CMK (cell line): ENCODE results near the gene EDN2.

Source experiments
- DNase-seq: peaks from one replicate; pipeline ENCODE4 v3.0.0-alpha.2; 2010; ENCODE audit warnings: low read depth

Gene EDN2

GRCh38 chr1:41484402-41485241 lies at the start of gene EDN2:
Gene EDN2, minus strand, starts transcription at chr1:41484683. Its CDS starts 82 bp downstream, at chr1:41484601.
- no peak for DNase-seq

- DNase-seq = no peak
These were observed 49.2 kb upstream of the EDN2 start for GRCh38 chr1:41533731-41534080.

GRCh38 chr1:41533016-41533730 lies 48.7 kb upstream of the EDN2 start:
- no peak for DNase-seq

GRCh38 chr1:41532206-41532975 lies 47.9 kb upstream of the EDN2 start:
- DNase-seq = no peak

GRCh38 chr1:41530411-41530810 lies 45.9 kb upstream of the EDN2 start:
- no peak for DNase-seq

GRCh38 chr1:41529621-41530395 lies 45.3 kb upstream of the EDN2 start:
- DNase-seq = no peak

GRCh38 chr1:41528726-41529605 lies 44.5 kb upstream of the EDN2 start:
- no peak for DNase-seq

- DNase-seq = no peak
These were observed 43.6 kb upstream of the EDN2 start for GRCh38 chr1:41528106-41528505.

- no peak for DNase-seq
These were observed 42.6 kb upstream of the EDN2 start for GRCh38 chr1:41526956-41527561.

- DNase-seq = no peak
These were observed 41.6 kb upstream of the EDN2 start for GRCh38 chr1:41525891-41526587.

- DNase-seq = no peak
These were observed 40.5 kb upstream of the EDN2 start for GRCh38 chr1:41524676-41525675.

GRCh38 chr1:41523949-41524675 lies 39.6 kb upstream of the EDN2 start:
- no peak for DNase-seq

- no peak for DNase-seq
These were observed 38.6 kb upstream of the EDN2 start for GRCh38 chr1:41523071-41523470.

- DNase-seq = no peak
These were observed 37.3 kb upstream of the EDN2 start for GRCh38 chr1:41521766-41522165.

- no peak for DNase-seq
These were observed 36.7 kb upstream of the EDN2 start for GRCh38 chr1:41520951-41521752.

- DNase-seq = no peak
These were observed 35.2 kb upstream of the EDN2 start for GRCh38 chr1:41519667-41520066.

GRCh38 chr1:41518471-41518870 lies 34.0 kb upstream of the EDN2 start:
- no peak for DNase-seq
